ENCODE results near the gene PHOSPHO1.

Gene PHOSPHO1

GRCh38 chr17:49216482-49216881, 14.1 kb downstream of the PHOSPHO1 start:
- TF ChIP-seq REST (IDR thresholded peaks at IDR 0.05; ENCODE audit: insufficient replicate concordance, low read depth): no peak
- TF ChIP-seq GABPA (IDR thresholded peaks at IDR 0.05; ENCODE audit: low read depth): no peak
- no peak for TF ChIP-seq SPI1 (IDR thresholded peaks at IDR 0.05; ENCODE audit: borderline replicate concordance, low read depth)
- TF ChIP-seq, protein P1, sequence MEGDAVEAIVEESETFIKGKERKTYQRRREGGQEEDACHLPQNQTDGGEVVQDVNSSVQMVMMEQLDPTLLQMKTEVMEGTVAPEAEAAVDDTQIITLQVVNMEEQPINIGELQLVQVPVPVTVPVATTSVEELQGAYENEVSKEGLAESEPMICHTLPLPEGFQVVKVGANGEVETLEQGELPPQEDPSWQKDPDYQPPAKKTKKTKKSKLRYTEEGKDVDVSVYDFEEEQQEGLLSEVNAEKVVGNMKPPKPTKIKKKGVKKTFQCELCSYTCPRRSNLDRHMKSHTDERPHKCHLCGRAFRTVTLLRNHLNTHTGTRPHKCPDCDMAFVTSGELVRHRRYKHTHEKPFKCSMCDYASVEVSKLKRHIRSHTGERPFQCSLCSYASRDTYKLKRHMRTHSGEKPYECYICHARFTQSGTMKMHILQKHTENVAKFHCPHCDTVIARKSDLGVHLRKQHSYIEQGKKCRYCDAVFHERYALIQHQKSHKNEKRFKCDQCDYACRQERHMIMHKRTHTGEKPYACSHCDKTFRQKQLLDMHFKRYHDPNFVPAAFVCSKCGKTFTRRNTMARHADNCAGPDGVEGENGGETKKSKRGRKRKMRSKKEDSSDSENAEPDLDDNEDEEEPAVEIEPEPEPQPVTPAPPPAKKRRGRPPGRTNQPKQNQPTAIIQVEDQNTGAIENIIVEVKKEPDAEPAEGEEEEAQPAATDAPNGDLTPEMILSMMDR (IDR thresholded peaks at IDR 0.05; ENCODE audit: insufficient read depth, low read length): no peak
- TF ChIP-seq POLR2AphosphoS5 (IDR thresholded peaks at IDR 0.05; ENCODE audit: low read depth): no peak
- Histone ChIP-seq H3K27me3 (ENCODE audit: insufficient read depth, poor library complexity, severe bottlenecking) (no peaks in the 10 kb centered on the region), H3K4me3 (replicated peaks; ENCODE audit: insufficient read depth, low read length) (no peak overlapping the region), H3K27ac (replicated peaks) (peak overlapping the region; percentile 37)
- no peak for DNase-seq (ENCODE audit: low read depth in 1 of 2, low spot score in 1 of 2)

GRCh38 chr17:49214676-49215360, 15.8 kb downstream of the PHOSPHO1 start:
- TF ChIP-seq SPI1 (IDR thresholded peaks at IDR 0.05; ENCODE audit: borderline replicate concordance, low read depth) (no peak), POLR2AphosphoS5 (IDR thresholded peaks at IDR 0.05; ENCODE audit: low read depth) (no peak), REST (IDR thresholded peaks at IDR 0.05; ENCODE audit: insufficient replicate concordance, low read depth) (no peak), GABPA (IDR thresholded peaks at IDR 0.05; ENCODE audit: low read depth) (no peak)
- TF ChIP-seq, protein P1 (IDR thresholded peaks at IDR 0.05; ENCODE audit: insufficient read depth, low read length): no peak
- Histone ChIP-seq H3K27me3 (ENCODE audit: insufficient read depth, poor library complexity, severe bottlenecking) (no peaks in the 10 kb centered on the region), H3K27ac (replicated peaks) (no peak overlapping the region), H3K4me3 (replicated peaks; ENCODE audit: insufficient read depth, low read length) (no peak overlapping the region)
- no peak for DNase-seq (ENCODE audit: low read depth in 1 of 2, low spot score in 1 of 2)

DNA sequence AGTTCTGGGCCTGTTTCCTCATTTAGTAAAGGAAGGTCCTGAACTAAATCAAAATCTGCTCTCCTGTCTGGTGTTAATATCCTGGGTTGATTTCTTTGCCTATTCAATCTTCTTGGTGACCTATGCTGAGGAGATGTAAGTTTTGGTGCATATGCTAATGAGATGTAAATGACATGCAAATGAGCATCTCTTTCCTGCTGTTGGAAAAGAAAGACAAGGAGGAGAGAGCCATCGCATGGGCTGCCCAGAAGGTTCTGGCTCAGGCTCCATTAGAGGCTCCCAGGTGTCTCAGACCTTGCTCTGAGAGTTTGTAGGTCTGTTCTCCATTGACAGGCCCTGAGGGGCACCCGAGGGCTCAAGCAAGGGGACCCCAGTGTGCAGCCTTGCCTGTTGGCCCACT, 16.7 kb downstream of the PHOSPHO1 start:
- Histone ChIP-seq H3K27me3 (ENCODE audit: insufficient read depth, poor library complexity, severe bottlenecking) (no peaks in the 10 kb centered on the region), H3K27ac (replicated peaks) (no peak overlapping the region), H3K4me3 (replicated peaks; ENCODE audit: insufficient read depth, low read length) (no peak overlapping the region)
- TF ChIP-seq POLR2AphosphoS5 (IDR thresholded peaks at IDR 0.05; ENCODE audit: low read depth) (no peak), REST (IDR thresholded peaks at IDR 0.05; ENCODE audit: insufficient replicate concordance, low read depth) (no peak), SPI1 (IDR thresholded peaks at IDR 0.05; ENCODE audit: borderline replicate concordance, low read depth) (no peak), GABPA (IDR thresholded peaks at IDR 0.05; ENCODE audit: low read depth) (no peak)
- TF ChIP-seq, protein P1 (IDR thresholded peaks at IDR 0.05; ENCODE audit: insufficient read depth, low read length): no peak
- no peak for DNase-seq (ENCODE audit: low read depth in 1 of 2, low spot score in 1 of 2)
